GM18508 (cell line): Measurements from ENCODE around the gene FGF12.

ENCODE experiments used
- ATAC-seq: cut with Tn5 transposase; IDR thresholded peaks from one replicate; pipeline ENCODE4 v1.9.1; 2021; ENCODE audit warnings: moderate number of reproducible peaks; ENCODE audit not compliant: insufficient read depth, unreplicated experiment

The FGF12 gene

DNA sequence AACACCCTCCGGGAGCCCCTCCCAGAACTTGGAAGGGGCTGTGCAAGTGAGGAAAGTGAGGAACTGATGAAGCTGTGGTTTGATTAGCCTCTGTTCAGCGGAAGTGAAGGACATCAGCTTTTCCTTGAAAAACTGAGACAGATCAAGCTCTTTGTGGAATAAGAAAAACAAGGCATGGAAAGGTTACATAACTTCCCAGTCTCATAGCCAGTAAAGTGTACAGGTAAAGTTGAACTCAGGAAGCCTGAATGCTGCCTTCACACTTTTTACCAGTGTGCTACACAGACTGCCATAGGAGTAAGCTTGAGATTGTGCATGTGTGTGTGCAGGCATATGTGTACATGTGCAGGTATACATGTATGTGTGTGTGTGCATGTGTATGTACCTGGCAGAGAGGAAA lies 293.2 kb downstream of the FGF12 start:
- no peak for ATAC-seq

DNA sequence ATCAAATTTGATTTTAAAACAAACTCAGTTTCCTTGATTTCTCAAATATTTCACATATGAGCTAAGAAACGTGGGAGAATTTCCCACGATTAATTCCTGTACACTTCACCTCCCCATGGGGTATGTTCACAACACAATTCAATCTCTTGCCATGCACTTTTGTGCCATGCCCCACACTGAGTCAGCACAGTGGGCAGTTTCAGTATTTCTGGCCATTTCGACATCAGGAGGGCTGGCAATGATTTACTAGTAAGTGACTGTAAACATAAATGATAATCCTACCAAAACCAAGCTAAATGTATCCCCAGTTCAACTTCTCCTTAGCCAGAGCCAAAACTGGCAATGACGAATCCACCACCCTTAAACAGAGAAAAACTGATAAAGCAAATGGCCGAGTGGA lies 293.6 kb downstream of the FGF12 start:
- ATAC-seq: peak; percentile 70

DNA sequence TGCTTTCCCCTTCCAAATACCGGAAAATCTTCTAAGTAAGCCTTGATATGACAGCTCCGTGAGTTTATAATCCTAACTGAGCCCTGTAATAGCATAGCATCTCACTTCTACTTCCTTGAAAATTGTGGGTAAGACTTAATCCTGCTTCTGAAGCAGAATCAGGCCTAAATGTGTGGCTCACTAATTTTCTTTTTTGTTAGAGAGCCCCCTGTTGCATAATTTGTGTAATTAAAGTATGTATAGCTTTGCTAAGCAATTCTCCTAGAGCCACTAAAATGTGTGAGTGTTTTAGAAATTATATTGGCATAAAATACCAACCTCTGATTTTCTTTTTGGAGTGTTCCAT lies 304.4 kb downstream of the FGF12 start:
- ATAC-seq: no peak

DNA sequence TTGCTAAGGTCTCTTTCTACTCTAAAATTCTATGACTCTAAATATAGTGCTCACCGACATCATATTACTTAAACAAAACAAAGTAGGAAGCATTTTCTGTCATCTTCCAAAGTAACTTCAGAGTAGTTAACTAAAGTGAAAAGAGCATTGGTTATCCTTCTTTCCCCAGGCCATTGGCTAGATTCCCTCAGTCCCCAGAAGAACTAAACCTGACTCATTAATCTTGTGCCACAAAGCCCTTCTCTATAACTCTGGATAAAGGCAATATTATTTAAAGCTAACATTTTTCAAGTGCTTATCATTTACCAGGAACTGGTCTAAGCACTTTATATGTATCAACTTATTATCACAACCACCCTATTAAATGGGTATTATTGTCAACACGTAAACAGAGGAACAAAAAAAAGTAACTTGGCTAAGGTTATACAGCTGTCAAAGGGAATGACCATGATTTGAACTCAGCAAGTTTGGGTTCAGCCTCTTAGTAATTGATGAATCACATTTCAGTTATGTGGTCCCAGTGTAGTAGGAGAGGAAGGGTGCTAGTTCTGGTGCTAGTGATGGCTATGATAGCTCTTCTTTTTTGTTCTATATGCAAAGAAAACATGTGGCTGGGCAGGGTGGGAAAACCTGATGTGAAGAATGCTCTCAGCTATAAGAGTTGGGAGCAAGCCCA lies 304.9 kb downstream of the FGF12 start:
- ATAC-seq: no peak

DNA sequence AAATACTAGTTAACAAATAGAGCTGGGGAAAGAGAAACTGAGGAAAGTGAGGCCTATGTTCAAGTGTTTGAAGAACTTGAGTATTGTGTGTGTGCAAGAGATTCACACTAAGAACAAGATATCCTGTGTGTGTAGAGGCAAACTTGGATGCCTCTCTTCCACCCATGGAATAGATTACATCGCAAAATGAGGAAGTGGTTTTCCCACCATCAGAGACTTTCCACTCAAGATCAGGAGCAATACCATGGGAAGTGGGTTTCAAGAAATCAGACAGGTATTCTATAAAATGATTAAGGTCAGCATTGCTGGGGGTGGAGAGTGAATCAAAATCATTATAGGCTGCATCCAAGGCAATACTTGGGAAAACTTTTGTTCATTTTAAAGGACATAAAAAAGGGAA lies 308.0 kb downstream of the FGF12 start:
- ATAC-seq: no peak

DNA sequence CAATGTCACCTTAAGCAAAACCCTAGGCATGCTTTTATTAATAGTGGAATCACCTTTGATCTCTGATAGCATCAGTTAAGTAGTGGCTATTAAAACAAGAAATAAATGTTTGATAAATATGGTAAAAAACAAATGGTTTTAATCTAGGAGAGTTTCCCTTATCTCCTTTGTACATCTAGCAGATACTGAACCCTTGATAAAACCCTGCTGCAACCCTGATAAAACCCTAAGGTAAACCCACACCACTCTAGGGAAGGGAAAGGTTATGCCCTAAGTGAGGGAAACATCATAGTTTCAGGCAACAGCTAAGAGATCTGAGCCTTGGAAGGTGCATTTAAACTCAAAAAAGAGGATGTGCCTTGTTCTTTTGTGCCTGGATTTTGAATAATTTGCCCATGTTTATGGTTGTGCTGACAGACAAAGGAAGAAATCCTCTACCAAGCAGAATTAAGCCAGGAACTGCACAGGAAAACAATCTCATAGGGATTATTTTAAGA lies 309.7 kb downstream of the FGF12 start:
- no peak for ATAC-seq

DNA sequence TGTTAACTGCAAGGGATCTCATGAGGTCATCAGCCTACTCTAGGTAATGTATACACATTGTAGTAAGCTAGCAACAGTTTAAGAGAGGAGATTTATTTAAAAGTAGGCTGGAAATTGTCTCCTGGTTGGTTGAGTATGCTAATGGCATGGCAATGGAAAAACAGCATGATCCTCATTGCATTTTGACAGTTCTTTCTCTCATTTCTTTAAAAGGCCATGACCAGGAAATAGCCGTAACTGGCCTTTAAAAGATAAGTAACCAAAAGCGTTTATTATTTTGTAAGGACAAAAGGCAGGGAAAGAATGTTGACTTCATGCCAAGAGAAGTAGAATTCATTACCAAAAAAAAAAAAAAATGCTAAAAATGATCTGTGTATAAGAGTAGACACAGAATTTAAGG lies 310.3 kb downstream of the FGF12 start:
- no peak for ATAC-seq

DNA sequence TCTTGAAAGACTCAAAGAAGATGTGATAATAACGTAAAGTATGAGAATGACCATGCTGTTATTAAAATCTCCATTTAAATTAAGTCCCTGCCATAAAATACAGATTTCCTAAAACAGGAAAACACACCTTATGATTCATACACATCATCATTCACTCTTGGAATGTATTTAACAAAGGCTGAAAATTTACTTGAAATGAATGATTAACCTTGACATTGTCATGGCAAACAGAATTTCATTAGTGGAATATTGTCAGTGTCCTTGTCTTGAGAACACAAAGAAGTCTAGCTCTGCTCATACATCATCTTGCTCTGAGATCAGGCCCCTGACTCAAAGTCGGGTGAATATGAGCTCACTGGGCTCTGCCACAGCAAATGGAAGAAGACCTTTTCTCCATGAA lies 313.9 kb downstream of the FGF12 start:
- no peak for ATAC-seq

DNA sequence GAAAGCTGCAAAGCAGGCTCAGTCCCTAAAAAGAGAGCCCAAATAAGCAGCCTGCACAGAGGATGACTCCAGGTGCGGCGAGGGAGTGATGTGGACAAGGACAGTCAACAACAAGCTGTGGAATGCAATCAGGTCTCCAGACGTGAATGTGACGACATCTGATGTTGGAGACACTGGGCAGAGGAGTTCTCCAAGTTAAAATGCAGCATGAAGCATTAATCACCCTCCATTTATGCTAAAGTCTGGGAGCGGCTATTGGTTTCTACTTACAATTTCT lies 316.7 kb downstream of the FGF12 start:
- no peak for ATAC-seq

DNA sequence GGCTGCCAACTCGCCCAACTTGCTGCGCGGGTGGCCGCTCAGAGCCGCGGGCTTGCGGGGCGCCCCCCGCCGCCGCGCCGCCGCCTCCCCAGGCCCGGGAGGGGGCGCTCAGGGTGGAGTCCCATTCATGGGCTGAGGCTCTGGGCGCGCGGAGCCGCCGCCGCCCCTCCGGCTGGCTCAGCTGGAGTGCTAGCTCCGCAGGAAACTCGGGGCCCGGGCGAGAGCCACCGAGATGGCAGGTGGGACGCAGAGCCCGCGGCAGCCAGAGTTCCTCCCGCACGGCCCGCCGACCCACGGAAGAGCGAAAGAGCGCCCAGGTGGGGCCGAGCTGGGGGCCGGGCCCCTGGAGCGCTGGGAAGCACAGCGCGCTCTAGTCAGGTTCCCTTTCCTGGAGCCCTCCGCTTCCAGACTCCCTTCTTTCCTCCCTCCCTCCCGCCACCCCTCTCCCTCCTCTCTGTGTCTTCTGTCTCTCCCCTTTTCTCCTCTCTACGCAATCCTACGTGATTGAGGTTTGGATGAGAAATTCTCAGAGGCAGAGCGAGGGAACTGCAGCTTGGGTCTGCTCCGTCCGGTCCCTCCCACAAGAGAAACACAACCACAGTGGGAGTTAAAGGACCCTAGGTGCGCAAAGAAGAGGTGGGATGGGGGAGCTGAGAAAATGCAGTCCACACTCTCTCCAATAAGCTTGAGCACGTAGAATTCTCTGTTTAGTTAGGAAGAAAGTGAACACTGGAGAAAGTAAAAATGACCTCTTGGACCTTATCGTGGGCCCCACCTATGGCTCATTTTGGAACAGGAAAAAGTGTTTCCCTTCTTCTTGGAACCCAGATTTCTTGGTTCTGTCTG lies 317.3 kb downstream of the FGF12 start:
- no peak for ATAC-seq

DNA sequence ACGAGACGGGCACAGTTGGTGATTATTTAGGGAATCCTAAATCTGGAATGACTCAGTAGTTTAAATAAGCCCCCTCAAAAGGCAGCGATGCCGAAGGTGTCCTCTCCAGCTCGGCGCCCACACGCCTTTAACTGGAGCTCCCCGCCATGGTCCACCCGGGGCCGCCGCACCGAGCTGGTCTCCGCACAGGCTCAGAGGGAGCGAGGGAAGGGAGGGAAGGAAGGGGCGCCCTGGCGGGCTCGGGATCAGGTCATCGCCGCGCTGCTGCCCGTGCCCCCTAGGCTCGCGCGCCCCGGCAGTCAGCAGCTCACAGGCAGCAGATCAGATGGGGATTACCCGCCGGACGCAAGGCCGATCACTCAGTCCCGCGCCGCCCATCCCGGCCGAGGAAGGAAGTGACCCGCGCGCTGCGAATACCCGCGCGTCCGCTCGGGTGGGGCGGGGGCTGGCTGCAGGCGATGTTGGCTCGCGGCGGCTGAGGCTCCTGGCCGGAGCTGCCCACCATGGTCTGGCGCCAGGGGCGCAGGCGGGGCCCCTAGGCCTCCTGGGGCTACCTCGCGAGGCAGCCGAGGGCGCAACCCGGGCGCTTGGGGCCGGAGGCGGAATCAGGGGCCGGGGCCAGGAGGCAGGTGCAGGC lies 318.0 kb downstream of the FGF12 start:
- peak; percentile 53 for ATAC-seq

DNA sequence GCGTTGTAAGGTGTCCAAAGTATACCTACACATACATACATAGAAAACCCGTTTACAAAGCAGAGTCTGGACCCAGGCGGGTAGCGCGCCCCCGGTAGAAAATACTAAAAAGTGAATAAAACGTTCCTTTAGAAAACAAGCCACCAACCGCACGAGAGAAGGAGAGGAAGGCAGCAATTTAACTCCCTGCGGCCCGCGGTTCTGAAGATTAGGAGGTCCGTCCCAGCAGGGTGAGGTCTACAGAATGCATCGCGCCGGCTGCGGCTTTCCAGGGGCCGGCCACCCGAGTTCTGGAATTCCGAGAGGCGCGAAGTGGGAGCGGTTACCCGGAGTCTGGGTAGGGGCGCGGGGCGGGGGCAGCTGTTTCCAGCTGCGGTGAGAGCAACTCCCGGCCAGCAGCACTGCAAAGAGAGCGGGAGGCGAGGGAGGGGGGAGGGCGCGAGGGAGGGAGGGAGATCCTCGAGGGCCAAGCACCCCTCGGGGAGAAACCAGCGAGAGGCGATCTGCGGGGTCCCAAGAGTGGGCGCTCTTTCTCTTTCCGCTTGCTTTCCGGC lies 318.6 kb downstream of the FGF12 start:
- no peak for ATAC-seq

DNA sequence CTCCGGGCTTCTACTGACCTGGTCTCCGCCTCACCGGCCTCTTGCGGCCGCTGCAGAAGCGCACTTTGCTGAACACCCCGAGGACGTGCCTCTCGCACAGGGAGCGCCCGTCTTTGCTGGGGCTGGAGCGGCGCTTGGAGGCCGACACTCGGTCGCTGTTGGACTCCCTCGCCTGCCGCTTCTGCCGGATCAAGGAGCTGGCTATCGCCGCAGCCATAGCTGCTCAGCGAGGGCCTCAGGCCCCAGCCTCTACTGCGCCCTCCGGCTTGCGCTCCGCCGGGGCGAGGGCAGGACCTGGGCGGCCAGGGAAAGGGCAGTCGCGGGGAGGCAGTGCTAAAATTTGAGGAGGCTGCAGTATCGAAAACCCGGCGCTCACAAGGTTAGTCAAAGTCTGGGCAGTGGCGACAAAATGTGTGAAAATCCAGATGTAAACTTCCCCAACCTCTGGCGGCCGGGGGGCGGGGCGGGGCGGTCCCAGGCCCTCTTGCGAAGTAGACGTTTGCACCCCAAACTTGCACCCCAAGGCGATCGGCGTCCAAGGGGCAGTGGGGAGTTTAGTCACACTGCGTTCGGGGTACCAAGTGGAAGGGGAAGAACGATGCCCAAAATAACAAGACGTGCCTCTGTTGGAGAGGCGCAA lies 319.2 kb downstream of the FGF12 start:
- ATAC-seq: no peak

DNA sequence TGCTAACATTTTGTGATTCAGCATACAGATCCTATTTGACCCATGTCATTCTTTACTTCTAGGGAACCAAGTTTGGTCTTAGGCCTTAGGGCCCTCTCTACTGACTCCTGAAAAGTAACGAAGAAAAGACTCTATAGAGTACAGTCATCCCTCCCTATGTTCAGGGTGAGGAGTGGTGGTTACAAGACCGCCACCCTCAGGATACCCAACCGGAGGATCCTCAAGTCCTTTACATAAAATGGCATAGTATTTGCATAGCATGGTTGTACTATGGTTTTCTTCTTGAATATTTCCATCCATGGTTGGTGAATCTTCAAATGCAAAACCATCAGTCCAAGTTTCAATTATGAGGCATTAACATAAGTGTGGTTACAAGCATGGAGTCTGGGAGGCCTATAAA lies 327.6 kb downstream of the FGF12 start:
- ATAC-seq: no peak

DNA sequence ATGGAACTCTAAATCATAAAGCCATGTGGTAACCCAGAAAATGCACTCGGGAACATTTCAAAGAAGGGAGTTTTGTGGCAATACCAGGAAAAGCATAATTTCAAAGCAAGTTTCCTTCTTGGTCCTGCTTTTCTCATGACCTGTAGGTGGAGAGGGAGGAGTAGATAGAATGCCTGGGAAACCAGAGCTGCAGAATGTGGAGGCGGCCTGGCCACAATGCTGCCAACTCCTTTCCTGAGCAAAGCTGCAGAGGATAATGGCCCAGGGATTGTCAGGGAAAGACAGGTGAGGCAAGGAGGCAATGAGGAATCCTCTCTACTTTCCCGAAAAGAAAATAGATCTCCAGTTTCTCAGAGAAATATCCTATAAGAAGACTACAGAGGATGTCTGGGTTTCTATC lies 330.3 kb downstream of the FGF12 start:
- ATAC-seq: no peak

DNA sequence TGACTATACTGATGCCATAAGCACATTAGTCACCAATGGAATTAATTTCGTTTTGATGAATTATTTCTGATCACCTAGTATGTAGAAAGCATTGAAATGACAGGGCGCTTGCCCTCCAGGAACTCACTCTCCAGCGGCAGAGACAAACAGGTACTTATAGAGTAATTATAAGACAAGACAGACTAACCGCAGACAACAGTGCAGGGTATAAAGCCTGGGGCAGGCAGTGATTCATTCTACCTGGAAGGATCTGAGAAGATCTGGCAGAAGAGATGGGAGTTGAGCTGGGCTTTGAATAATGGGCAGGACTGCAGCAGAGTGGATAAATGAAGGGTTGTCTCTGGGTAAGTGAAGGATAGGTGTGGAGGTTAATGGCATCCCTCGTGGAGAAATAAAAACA lies 331.8 kb downstream of the FGF12 start:
- ATAC-seq: no peak

DNA sequence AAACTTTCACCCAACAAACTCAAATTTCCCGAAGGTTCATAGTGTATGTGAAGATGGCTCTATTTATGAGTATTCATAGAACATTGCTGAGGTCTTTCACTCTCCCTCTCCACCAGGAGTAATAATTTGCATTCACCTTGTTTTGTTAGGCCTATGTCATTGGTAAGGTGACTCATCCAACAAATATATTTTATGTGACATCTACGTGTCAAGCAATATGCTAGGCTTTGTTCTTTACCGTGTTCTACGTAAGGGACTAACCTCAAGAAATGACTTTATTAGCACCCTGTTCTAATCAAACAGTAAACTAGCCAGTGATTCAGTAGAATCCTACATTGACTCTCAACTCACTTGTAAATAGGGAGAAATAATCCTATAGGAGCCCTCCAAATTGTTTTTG lies 334.4 kb downstream of the FGF12 start:
- no peak for ATAC-seq

DNA sequence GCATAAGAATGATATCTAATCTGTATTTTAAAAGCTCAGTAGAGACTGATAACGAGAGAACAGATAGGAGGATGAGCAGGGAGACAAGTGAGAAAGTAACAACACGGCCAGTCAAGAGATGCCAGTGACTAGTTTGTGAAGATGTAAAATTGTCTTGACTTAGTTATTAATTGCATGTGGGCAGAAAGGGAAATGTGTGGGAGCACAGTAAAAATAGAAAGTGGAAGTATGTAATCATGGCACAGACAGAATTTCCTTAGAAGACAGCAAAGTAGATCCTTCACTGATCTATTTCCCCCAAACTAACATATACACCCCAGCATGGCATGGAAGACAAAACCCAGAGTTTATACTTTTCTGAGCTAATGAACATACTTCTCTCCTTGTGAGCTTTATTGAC lies 344.5 kb downstream of the FGF12 start:
- ATAC-seq: no peak

DNA sequence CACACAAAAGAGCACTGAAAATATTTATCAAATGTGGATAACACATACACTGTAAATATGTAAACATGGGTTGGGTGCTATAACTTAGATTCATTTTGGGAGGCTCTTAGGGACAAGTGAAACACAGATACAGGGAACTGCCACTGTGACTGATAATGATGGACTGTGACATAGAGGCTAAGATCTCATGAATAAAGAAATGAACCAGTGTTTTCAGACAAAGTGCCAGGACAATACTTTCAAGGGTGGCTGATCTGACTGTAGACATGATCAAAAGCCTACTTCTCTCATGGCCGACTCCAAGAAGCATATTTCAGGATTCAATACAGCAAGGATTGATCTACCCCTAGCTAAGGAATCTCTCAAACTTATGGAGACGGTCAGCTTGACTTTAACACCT lies 353.8 kb downstream of the FGF12 start:
- ATAC-seq: no peak

DNA sequence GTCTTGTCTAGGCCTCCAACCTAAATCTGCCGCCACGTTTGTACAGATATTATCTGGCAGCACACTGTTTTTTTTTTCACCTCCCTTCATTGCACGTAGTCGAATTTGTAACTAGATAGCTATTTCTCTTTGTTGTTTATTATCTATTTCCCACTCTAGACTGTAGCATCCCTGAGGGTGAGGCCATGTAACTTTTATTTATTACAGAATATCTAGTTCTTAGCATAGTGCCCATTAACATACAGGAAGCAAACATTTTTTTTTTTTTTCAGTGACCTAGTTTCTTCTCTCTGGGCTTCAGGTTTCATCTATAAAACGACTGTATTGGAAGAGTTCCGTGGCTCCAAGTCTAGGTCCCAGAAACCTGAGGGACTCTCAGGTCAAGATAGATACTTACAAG lies 354.3 kb downstream of the FGF12 start:
- no peak for ATAC-seq

DNA sequence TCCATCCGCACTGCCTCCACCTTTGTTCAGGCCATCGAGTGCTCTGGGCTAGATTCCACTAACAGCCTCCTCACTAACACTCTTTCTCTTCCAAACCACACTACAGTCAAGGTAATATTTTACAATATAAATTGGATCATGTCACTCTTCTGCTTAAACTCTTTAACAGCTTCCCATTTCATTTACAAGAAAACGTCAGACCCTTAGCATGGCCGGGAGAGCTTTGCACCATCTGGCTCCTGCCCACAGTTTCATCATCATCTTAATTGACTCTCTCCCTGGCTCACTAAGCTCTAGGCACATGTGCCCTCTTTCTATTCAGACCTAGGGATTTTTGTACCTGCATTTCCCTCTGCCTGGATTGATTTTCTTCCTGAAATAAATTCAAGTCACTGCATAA lies 354.7 kb downstream of the FGF12 start:
- no peak for ATAC-seq
